GM12892 (cell line): ENCODE measurements around the gene KAT8.

ENCODE experiments used
- DNase-seq: peaks from one replicate; pipeline ENCODE4 v3.0.0; 2011; ENCODE audit not compliant: insufficient read length
- FAIRE-seq: peaks from 2 replicates; lab custom pipeline; 2011; peaks lifted over from hg19 to GRCh38; lab: Jason Lieb, UNC
- POLR2A ChIP-seq: IDR thresholded peaks from 2 replicates; pipeline ENCODE4 v1.6.1; 2011; ENCODE audit warnings: low read depth, low read length, control low read depth
- POLR2AphosphoS5 ChIP-seq: IDR thresholded peaks from 2 replicates; pipeline ENCODE4 v1.6.1; 2011; ENCODE audit warnings: low read depth, low read length, control low read depth
- TAF1 ChIP-seq: IDR thresholded peaks from 2 replicates; pipeline ENCODE4 v1.6.1; 2011; ENCODE audit warnings: low read depth, mild to moderate bottlenecking, control low read depth, low read length, borderline replicate concordance

The KAT8 gene

GRCh38 chr16:31078597-31079341, 38.7 kb upstream of the KAT8 start:
- FAIRE-seq (no peak), DNase-seq (peak; percentile 16)
- TF ChIP-seq POLR2AphosphoS5, result no peak
- TF ChIP-seq POLR2A, result no peak
- no peak for TF ChIP-seq TAF1

GRCh38 chr16:31079342-31079944, 38.0 kb upstream of the KAT8 start:
- DNase-seq, result peak; percentile 9
- FAIRE-seq, result no peak
- no peak for TF ChIP-seq TAF1
- no peak for TF ChIP-seq POLR2AphosphoS5
- no peak for TF ChIP-seq POLR2A

- DNase-seq (peak; percentile 18), FAIRE-seq (no peak)
- TF ChIP-seq POLR2A (no peak), POLR2AphosphoS5 (no peak), TAF1 (no peak)
Observed at GRCh38 chr16:31080035-31080629, 37.3 kb upstream of the KAT8 start.

GRCh38 chr16:31080756-31081419, 36.6 kb upstream of the KAT8 start:
- no peak for FAIRE-seq
- peak; percentile 14 for DNase-seq
- TF ChIP-seq TAF1 (no peak), POLR2A (0 out of 2 replicates have a peak, but pooled peaks have one; percentile 12)

GRCh38 chr16:31081428-31082351, 35.8 kb upstream of the KAT8 start:
- DNase-seq, result peak; percentile 18
- no peak for TF ChIP-seq TAF1
- TF ChIP-seq POLR2AphosphoS5, result no peak
- FAIRE-seq, result no peak

- no peak for FAIRE-seq
Observed at GRCh38 chr16:31082368-31083045, 35.0 kb upstream of the KAT8 start.

GRCh38 chr16:31083081-31083480, 34.4 kb upstream of the KAT8 start:
- TF ChIP-seq POLR2A (no peak; the same call in 1 of the 2 replicates), POLR2AphosphoS5 (no peak), TAF1 (no peak)
- FAIRE-seq (no peak), DNase-seq (peak; percentile 3)

More at GRCh38 chr16:31082368-31083045, 35.0 kb upstream of the KAT8 start:
- TF ChIP-seq POLR2A (no peak), TAF1 (no peak), POLR2AphosphoS5 (no peak)
- peak; percentile 11 for DNase-seq

- no peak for TF ChIP-seq POLR2A
- no peak for TF ChIP-seq TAF1
- TF ChIP-seq POLR2AphosphoS5, result no peak
- FAIRE-seq, result no peak
- DNase-seq, result no peak
Observed at GRCh38 chr16:31083556-31083955, 33.9 kb upstream of the KAT8 start.

GRCh38 chr16:31083981-31084380, 33.5 kb upstream of the KAT8 start:
- TF ChIP-seq TAF1, result no peak
- no peak for TF ChIP-seq POLR2AphosphoS5
- 0 out of 2 replicates have a peak, but pooled peaks have one; percentile 3 for TF ChIP-seq POLR2A
- FAIRE-seq (no peak), DNase-seq (no peak)

- no peak for DNase-seq
- FAIRE-seq, result no peak
- no peak for TF ChIP-seq TAF1
- no peak for TF ChIP-seq POLR2AphosphoS5
- no peak for TF ChIP-seq POLR2A
Observed at GRCh38 chr16:31084584-31085302, 32.7 kb upstream of the KAT8 start.
